ENCODE data around the gene MDM2.

GRCh38 chr12:68789144-68789878 is 18.7 kb upstream of the MDM2 start:
- TF ChIP-seq CTCF (conservative IDR thresholded peaks at IDR 0.05; ENCODE audit: low read length) = no peak
- TF ChIP-seq EZH2phosphoT487 (IDR thresholded peaks at IDR 0.05; ENCODE audit: borderline replicate concordance, low read depth, low read length) = no peak

All from OCI-LY7 (cell line).